Thyroid gland (tissue), 4 donors: ENCODE measurements around the gene KCNQ1.

Source experiments
- POLR2A ChIP-seq, 2 donors: fragments of 450-650 bp; IDR thresholded peaks; one replicate each; pipeline ENCODE4 v1.6.1; 2017; ENCODE audit warnings: antibody characterized with exemption in 2 of 2, mild to moderate bottlenecking in 2 of 2, moderate library complexity in 1 of 2
- TF ChIP-seq, protein P1 (sequence below), 6 experiments: fragments of 200-600 bp in 3 of 6; fragments of 450-650 bp in 3 of 6; sonication (generic) in 3 of 6; IDR thresholded peaks; one replicate each; pipeline ENCODE4 v1.5.1; 2016 to 2019; ENCODE audit warnings: antibody characterized with exemption in 6 of 6, mild to moderate bottlenecking in 2 of 6, inconsistent platforms in 1 of 6, moderate library complexity in 1 of 6

DNA sequence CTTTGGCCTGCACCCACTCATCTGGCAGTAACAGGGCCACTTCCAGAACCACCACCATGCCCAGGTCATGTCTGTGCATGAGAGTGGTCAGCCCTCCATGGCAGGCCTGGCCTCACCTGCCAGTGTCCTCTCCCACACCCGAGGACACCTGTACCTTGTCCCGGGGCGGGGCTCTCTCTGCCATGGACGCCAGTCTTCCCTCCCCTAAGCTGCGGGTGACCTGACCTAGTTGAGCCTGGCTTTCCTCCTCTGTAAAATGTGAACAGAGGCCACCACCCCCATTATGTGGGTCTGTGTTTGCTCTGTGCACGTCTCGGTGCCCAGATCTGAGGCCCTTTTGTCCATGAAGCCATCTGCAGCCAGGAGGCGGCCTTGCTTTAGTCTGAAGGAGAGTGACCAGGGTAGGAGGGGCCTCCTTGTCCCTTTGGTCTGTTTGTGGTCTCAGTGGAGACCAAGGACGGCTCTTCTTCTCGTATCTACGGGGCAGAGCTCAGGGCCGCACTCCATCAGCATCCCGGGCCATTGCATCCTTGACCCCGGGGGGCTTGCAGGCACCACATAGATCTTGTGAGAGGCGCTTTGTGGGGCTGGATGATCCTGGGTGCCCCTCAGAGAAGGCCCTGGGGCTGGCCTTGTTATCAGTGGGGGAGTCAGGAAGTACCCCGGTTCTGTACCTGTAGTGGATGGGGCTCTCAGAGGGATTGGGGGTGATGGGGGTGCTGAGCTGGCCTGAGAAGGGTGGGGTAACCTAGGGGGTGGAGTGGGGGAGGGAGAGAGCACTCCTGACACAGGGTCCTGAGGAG lies 121.6 kb downstream of the KCNQ1 start:
- TF ChIP-seq, protein P1, sequence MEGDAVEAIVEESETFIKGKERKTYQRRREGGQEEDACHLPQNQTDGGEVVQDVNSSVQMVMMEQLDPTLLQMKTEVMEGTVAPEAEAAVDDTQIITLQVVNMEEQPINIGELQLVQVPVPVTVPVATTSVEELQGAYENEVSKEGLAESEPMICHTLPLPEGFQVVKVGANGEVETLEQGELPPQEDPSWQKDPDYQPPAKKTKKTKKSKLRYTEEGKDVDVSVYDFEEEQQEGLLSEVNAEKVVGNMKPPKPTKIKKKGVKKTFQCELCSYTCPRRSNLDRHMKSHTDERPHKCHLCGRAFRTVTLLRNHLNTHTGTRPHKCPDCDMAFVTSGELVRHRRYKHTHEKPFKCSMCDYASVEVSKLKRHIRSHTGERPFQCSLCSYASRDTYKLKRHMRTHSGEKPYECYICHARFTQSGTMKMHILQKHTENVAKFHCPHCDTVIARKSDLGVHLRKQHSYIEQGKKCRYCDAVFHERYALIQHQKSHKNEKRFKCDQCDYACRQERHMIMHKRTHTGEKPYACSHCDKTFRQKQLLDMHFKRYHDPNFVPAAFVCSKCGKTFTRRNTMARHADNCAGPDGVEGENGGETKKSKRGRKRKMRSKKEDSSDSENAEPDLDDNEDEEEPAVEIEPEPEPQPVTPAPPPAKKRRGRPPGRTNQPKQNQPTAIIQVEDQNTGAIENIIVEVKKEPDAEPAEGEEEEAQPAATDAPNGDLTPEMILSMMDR (IDR thresholded peaks at IDR 0.05), result no peak
- TF ChIP-seq POLR2A (IDR thresholded peaks at IDR 0.05), result no peak
